Activated CD4-positive, alpha-beta T cell treated with anti-CD3 and anti-CD28 coated beads, Interleukin-2, amount 50 U/mL, for 1 hour (primary cell): Measurements from ENCODE around the gene RPA3.

Experiments used
- DNase-seq: peaks from one replicate; pipeline ENCODE4 v3.0.0-alpha.2; 2020

RPA3 gene

DNA sequence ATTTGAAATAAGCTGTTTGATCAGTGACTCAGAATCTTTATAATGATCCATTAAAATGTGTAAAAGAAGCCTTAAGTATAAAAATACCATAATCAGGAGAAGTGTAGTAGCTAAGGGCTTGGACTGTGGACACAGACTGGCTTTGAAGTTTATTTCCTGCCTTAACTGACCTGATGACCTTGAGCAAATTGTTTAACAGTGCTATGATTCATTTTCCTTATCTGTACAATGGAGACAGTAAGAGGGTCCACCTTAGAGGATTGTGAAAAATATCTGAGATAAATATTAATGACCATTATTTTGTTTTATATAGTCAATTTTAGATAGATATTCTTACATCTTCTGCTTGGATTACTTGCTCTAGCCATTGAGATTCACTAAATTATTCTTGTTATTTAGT lies 13.3 kb upstream of the RPA3 start:
- DNase-seq, result no peak

DNA sequence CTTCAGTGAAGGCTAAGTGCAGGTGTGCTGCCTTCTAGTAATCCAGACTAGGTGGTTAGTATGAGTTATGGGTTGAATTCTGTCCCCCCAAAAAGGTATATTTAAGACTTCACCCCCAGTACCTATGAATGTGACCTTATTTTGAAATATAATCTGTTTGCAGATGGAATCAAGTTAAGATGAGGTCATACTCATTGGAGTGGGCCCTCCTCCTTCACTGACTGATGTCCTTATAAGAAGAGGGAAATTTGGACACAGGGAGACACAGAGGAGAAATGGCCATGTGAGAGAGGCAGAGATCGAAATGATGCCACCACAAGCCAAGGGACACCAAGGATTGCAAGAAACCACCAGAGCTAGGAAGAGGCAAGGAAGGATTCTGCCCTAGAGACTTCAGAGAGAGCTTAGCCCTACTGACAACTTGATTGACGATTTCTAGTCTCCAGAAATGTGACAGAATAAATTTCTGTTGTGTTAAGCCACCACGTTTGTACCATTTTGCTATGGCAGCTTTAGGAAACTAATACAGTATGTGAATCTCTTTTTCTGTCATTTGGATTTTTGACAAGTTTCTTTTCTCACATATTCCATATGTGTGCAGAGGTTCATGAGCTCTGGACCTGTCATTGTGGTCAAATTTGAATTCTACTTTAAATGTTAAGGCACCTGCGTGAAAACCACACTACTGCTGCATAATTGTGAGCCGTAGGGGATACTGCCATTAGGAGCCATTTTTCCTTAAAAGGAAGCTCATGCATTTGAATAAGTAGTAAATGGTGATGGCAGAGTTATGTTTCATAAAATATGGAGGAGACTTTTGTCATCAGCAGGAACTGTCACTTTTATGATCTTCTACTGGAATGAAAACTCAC lies 2.6 kb upstream of the RPA3 start:
- DNase-seq, result no peak

DNA sequence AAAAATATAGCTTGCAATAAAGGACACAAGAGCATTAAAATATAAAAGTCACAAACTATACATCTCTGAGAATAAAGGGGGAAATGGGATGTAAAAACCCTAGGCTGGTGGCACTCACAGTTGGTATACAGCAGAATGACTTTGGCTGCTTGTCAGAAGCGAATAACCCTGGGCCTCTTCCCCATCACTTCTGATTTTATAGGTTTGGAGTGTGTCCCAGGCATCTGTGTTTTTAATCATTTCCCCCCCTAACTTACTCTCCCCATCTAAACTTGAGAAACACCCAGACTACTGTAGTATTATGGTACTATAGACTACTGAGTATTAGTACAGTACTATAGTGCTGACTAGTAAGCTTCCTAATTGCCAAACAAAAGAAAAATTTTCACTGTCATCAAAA lies 1.8 kb upstream of the RPA3 start:
- no peak for DNase-seq

DNA sequence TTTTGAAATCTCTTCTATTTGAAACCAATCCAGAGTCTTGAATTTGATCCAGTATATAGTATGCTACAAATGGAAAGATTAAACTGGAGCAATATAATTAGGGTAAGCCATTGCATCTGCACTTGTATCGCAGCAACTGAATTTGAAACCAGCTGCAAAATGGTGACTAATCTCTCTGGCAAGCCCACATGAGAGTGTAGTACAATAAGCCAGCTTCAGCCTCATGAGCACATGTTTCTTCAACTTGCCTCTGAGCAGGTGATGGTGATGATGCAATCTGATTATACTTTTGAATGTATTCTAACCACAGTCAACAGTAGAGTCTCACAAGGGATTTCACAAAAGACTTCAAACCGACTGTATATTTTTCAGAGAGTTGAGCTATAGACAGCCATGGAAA lies 829 bp upstream of the RPA3 start:
- no peak for DNase-seq

DNA sequence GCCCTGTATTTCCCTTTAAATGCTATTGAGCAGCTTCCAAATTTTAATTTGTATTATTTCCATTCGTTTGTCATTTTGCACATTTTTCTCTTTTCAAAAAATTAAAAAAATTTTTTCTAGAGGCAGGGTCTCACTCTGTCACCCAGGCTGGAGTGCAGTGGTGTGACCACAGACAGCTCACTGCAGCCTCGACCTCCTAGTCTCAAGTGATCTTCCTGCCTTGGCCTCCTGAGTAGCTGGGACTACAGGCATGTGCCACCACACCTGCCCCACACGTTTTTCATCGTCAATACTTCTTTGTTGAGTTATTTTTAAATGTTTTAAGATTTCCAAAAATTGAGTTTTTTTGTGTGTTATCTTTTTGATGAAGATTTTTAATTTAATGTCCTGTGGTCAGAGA lies 4.7 kb downstream of the RPA3 start:
- no peak for DNase-seq

DNA sequence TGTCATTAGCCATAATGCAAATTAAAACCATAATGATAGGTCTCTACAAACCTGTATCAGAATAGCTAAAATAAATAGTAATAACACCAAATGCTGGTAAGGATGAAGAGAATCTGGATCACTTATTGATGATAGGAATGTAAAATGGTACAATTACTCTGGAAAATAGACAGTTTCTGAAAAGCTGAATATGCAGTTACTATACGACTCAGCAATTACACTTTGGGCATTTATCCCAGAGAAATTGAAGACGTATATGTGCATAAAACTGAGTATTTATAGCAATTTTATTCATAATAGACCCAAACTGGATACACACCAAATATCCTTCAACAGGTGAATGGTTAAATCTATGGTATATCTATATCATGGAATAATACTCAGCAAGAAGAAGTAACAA lies 7.9 kb downstream of the RPA3 start:
- DNase-seq, result no peak

DNA sequence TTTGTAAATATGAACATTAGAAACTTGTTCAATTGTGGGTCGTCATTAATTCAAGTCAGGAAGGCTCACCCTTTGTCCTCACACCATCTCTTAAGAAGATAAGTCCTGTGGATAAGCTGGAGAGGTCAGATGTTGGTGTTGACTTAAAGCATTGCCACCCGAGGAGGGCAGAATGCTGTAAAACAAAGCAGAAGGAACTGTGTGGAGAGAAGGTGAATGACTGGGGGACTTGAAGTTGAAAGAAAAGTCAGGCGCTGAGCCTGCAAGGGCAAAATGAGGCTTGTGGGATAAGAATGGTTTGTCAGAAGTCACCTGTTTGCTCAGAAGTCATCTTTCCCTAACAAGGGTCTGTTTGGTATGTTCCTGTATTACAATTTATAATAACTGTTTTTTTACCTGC lies 9.1 kb downstream of the RPA3 start:
- DNase-seq, result no peak

DNA sequence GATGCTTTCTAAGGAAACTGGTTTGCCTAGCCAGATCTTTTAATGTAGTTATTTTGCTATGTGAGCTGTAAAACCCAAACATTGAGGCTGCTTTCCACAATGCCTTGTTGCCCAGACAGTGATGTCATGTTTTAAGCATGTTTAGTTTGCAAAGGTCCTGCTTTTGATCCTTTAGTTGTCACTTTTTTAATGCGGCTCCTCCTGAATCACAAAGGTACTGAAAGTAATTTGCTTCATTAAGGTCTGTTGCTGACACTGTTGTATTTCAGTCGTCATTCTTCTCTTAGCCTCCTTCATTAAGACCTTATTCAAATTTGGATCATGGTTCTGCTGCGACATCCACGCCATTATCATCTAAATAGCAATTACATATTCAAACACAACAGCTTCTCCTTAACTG lies 10.6 kb downstream of the RPA3 start:
- DNase-seq, result no peak

DNA sequence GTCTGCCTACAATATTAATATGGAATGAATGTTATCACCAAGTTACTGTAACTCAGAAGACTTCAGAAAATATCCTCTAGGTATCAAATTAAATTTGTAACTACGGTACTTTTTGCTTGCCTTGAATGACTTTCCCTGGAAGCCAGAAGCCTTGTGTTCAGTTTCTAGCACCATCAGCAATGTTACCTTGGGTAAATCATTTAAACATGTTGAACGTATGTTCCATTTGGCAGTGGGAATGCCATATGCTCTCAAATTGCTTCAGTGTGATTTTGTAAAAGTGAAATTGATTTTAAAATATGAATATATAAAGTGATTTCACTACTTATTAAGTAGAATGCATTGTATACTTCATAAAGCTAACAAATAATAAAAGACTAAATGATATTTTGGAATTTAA lies 11.2 kb downstream of the RPA3 start:
- DNase-seq, result no peak

DNA sequence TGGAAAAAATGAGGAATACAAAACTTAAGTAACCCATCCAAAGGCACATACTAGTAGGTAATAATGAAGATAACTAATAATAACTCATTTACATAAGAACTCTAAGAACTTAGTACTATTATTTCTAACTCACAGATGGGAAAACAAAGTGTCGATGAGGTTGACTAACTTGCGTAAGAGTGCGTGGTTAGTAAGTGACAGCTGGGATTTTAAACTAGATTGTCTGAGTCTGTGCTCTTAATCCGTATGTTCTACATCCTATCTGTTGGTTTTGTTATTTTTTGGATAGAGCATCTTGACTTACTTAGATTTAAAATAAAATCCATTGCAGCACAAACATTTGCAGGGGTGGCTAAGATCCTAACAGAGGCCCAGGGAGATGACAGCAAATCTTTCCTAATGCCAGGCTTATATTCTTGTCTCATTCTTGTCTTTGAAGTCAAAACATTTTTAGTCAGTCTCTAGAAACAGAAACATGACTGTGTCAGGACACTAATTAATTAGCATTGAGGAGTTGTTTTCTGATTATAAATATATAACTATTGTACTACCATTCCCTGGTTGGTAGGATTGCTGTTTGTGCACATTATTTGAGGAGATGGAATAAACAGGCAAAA lies 11.7 kb downstream of the RPA3 start:
- no peak for DNase-seq

DNA sequence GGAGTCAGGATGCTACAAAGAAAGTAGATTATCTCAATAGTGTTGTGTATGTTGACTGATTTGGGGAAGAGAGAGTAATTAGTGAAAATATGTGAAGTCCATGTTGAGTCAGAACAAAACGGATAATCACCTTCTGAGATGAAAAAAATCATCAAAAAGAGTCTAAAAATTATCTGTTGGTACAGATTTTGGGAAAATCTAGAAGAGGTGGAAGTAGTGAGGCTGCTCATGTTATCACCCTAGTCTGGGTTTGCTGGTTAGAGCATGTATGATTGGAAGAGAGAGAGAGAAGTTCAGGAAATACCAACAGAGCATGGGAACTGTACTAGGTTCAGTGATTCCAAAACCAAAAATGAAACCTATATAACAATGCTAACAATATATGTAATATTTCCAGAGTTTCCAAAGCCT lies 12.3 kb downstream of the RPA3 start:
- no peak for DNase-seq

DNA sequence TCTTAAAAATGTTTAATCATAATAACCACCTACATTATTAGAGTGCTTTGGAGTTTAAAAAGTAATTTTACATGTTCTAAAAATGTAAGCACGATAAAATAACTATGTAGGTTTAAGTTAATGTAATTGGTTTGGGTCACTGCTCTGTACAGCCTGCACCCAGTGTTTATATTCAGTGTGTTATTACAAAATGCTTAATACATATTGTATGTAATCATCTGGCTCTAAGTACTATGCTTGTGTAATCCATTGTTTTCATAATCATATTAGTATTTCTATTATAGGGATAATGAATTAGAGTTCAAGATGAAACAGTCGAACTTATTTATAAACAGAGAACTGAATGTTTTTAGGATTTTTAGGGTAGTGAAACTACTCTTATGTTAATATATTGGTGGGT lies 13.1 kb downstream of the RPA3 start:
- DNase-seq, result no peak

DNA sequence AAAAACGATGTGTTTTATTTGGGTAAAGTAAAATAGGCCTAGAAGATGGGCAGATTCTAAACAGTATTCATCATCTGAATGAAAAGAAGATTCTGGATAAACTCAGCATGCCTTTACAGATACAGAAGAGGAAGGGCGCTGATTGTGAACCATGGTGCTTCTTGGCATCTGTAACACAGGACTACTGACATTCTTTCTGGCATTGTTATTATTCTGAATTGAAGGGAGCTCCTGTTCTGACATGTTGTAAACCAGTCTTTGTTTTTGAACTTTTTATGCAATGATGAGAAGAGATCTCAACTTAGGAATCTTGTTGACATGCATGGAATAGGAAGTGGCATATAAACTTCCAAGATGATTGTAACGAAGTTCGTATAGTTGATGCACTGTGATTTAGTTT lies 13.5 kb downstream of the RPA3 start:
- no peak for DNase-seq

DNA sequence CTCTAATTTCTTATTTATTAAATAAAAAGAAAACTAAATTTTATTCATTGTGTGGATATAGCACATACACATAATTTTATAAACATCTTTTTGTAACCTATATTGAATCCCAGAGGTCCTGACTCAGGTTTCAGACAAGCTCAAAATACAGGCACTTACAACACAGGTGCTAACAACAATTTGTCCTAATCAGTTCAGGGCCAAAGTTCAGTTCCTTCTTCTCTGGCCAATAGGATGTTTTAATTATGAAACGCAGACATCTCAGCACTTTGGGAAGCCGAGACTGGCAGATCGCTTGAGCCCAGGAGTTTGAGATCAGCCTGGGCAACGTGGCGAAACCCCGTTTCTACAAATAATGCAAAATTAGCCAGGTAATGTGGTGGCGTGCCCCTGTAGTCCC lies 15.0 kb downstream of the RPA3 start:
- DNase-seq, result no peak

DNA sequence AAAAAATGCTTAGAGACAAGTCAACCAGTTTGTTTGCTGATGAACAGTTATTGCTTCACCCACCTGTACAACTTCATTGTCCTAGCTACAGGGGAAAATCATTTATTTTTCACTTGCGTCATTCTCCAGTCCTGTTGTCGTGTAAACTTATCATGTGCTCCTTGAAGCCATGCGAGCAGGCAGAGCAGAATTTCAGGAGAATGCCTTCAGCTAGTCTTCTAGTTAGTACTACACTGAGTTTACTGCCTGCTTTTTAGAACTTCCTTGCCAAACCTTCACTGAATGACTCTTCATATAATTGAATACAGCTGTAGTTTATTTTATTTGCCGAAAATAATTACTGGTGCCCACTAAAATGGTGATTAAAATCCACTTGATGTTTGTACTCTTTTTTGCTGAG lies 15.6 kb downstream of the RPA3 start:
- DNase-seq, result no peak

DNA sequence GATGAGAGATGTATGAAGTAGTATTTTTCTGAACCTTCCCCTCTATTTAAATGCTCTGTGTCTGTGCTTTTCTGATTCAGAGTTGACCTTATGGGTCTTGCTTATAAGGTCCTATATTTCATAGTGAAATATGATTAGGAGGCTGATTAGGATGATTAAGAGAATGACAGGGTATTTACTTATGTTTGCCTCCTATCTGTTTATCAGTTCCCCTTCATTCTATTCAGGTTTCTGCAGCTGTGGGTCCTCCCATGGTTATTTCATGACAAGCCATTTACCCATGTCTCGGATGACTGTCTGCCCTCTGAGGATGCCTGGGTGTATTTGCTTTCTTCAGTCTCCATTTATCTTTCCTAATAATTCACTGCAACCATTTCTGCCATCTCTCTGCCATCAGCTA lies 16.9 kb downstream of the RPA3 start:
- DNase-seq, result no peak

DNA sequence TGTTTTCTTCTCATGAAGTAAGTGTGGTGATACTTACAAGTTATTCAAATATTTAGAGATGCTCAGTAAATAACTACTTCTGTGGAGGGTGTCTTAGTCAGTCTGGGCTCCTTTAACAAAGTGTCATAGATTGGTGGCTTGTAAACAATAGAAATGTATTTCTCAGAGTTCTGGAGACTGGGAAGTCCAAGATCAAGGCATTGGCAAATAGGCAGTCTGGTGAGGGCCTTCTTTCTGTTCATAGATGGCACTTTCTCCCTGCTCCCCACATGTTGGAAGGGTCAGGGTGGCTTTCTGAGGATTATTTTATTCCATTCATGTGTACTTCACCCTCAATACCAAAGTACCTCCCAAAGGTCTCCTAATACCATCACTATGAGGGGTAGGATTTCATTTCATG lies 18.4 kb downstream of the RPA3 start:
- DNase-seq, result no peak

DNA sequence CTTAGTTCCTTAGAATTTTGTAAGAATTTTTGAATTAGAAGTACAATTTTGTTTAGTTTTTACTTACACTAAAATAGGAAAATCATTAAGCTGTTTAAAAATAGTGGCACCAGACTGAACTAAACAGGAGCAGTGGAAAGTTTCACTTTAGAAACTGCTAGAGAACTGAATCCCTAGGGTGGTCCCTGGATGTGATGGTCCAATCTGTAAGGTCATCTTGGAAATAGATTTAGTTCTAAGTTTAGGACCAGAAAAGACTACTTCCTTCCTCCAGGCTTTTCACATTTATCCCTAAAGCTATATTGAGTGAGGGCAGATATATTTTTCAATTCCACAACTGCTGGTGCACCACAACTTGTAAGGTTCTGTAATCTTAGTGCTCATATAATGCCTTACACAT lies 19.0 kb downstream of the RPA3 start:
- DNase-seq, result no peak

DNA sequence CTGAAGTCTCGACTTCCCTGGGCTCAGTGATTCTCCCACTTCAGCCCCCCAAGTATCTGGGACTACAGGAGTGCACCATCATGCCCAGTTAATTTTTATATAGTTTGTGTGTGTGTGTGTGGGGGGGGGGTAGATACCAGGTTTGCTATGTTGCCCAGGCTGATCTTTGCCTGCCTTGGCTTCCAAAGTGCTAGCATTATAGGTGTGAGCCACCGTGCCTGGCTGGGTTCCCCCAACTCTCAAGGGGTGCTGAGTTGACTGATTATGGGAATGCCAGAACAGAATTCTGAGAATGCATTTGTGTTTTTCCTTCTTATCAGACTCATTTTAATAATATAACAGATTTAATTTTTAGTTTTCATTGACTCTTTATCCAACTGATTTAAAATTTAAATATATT lies 19.5 kb downstream of the RPA3 start:
- no peak for DNase-seq

DNA sequence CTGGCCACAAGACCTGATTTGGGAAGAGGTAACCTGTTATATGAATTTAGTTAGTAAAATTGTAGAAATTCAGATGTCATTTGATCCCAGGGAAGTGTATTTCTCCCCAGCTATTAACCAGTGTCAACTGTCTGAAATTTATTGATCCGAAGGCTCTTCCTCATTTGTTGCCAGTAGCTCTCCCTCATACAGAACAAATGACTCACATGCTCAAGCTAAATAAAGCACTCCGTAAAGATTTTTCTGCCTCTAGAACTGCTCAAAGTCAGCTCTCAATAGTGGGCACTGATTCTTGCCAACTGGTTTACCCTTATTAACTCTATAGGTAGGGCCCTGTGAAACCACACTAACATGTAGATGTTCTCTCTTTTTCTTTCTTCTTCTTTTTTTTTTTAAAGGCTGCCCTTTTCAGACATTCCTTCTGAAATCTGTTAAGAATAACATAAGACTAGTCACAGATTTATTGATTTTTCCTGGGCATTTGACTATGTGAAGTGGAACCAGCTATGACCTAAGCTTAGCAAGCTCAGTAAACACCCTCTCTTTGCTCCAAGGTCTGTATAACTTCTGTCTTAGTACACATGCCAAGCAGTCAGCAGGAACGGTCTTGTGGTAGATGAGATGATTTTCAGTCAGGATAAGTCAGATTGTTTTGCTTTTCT lies 21.8 kb downstream of the RPA3 start:
- no peak for DNase-seq

DNA sequence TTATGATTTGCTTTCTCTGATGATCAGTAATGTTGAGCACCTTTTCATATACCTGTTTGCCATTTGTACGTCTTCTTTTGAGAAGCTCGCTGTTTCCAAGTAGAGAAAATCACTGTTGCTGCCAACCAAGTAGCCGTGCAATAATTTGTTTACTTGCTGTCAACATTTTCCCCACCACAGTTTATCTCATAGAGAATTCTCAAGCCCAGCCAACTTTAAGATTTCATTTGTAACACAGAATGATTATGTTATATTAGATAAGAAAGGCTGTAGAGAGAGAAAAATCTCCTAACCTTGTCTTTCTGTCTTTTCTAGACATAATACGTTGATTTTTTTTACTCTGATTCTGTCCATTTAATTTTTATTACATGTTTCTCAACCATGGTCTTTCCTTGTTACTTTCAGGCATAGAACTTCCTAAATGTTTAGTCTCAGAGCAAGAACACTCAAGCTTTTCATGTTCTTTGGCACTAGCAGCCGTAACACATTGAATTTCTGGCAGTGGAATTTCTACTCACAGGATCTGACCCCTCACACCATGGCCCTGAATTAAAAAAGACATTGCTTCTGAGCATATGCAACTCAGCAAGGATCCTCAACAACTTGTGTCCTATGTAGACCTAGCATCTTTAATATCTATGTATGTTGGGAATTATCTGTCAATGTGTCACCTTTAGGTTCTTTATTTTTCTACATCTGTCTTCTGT lies 23.1 kb downstream of the RPA3 start:
- no peak for DNase-seq

DNA sequence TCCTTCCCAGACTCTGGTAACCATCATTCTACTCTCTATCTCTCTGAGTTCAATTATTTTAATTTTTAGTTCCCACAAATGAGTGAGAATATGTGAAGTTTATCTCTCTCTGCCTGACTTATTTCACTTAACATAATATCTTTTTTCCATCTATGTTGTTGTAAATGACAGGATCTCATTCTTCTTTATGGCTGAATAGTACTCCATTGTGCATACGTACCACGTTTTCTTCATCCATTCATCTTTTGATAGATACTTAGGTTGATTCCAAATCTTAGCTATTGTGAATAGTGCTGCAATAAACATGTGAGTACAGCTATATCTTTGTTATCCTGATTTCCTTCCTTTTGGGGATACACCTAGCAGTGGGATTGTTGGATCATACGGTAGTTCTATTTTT lies 23.9 kb downstream of the RPA3 start:
- no peak for DNase-seq

DNA sequence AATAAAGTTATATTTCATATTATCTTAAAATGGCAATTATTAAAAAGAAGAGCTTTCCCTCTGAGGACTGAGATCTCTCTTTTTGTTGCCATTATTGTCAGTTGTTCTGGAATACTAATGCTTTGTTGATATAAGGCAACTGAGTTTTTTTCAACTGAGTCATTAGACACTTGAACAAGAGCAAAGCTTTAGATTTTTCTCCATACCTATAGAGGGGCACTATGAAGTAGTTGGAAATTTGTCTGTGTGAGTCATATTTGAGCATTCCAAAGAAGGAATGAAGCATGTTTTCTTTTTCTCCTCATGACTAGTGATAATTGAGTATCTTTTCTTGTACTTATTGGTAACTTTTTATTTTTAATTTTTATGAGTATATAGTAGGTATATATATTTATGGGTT lies 24.5 kb downstream of the RPA3 start:
- DNase-seq, result no peak

DNA sequence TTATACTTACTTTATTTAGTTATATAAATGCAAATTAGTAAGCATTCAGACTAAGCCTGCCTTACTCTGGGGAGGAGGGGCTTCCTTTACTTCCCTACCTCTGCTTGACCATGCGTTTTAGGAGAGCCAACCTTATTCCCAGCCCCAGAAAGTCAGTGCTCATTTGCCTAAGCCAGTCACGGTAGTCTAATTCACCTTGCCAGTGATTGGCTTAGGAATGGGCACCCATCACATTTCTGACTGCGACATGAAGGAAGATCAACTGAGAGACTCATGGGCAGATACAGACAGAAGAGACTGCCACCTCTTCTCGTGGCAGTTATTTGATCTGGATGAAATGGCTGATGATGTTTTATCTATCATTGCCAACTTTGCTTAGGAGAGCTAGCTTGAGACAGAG lies 29.5 kb downstream of the RPA3 start:
- DNase-seq, result no peak
